ENCODE results near the gene CLDN18.

Gene CLDN18

DNA sequence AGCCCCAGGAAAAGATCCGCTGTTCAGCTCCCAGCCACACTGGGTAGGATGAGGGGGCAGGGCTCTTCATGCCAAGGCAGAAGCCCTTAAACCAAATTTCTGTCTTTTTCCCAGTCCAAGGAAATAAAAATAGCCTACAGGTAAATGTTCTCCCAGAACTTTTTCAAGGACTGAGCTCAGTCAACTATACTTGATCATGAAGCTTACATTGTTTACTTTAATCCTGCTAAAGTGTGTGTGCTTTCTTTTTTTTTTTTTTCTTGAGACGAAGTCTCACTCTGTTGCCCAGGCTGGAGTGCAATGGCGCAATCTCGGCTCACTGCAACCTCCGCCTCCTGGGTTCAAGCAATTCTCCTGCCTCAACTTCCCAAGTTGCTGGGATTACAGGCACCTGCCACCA lies 17.9 kb downstream of the CLDN18 start:
- DNase-seq (ENCODE audit: low spot score): no peak

DNA sequence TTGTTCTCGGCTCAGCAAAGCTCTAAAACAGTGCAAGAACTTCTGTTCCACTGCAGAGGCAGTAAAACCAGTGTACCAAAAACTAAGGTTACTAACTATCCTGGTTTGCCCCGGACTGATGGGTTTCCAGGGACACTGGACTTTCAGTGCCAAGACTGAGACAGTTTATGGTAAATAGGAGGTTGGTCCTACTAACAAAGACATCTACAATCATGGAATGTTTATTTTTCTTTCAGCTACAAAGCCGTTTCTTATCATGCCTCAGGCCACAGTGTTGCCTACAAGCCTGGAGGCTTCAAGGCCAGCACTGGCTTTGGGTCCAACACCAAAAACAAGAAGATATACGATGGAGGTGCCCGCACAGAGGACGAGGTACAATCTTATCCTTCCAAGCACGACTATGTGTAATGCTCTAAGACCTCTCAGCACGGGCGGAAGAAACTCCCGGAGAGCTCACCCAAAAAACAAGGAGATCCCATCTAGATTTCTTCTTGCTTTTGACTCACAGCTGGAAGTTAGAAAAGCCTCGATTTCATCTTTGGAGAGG lies 20.8 kb downstream of the CLDN18 start:
- no peak for DNase-seq (ENCODE audit: low spot score)

DNA sequence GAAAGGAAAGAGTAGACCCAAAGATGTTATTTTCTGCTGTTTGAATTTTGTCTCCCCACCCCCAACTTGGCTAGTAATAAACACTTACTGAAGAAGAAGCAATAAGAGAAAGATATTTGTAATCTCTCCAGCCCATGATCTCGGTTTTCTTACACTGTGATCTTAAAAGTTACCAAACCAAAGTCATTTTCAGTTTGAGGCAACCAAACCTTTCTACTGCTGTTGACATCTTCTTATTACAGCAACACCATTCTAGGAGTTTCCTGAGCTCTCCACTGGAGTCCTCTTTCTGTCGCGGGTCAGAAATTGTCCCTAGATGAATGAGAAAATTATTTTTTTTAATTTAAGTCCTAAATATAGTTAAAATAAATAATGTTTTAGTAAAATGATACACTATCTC lies 21.6 kb downstream of the CLDN18 start:
- DNase-seq (ENCODE audit: low spot score): no peak

DNA sequence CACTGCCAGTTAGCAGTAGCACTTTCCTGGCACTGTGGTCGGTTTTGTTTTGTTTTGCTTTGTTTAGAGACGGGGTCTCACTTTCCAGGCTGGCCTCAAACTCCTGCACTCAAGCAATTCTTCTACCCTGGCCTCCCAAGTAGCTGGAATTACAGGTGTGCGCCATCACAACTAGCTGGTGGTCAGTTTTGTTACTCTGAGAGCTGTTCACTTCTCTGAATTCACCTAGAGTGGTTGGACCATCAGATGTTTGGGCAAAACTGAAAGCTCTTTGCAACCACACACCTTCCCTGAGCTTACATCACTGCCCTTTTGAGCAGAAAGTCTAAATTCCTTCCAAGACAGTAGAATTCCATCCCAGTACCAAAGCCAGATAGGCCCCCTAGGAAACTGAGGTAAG lies 22.6 kb downstream of the CLDN18 start:
- DNase-seq (ENCODE audit: low spot score): no peak

DNA sequence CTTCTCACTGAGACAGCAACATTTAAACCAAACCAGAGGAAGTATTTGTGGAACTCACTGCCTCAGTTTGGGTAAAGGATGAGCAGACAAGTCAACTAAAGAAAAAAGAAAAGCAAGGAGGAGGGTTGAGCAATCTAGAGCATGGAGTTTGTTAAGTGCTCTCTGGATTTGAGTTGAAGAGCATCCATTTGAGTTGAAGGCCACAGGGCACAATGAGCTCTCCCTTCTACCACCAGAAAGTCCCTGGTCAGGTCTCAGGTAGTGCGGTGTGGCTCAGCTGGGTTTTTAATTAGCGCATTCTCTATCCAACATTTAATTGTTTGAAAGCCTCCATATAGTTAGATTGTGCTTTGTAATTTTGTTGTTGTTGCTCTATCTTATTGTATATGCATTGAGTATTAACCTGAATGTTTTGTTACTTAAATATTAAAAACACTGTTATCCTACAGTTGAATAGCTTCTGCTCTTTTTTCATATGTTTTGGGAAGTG lies 23.3 kb downstream of the CLDN18 start:
- no peak for DNase-seq (ENCODE audit: low spot score)

DNA sequence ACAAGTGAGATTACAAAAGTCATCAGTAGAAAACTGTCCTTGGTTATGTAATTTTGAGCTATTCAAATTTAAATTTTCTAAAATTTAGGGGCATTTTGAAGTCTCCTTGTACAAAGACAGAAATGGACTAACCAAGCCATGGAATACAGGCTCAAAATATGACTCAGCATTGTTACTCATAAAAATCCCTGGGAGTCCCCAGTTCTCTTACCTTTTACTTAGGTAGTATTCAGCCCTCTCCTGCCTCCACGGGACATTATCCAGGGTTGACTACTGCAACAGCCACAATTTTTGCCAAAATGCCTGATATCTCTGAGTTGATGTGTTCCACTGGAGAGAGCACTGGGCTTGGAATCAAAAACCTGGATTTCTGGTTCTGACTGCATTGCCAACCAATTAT lies 25.0 kb downstream of the CLDN18 start:
- no peak for DNase-seq (ENCODE audit: low spot score)

DNA sequence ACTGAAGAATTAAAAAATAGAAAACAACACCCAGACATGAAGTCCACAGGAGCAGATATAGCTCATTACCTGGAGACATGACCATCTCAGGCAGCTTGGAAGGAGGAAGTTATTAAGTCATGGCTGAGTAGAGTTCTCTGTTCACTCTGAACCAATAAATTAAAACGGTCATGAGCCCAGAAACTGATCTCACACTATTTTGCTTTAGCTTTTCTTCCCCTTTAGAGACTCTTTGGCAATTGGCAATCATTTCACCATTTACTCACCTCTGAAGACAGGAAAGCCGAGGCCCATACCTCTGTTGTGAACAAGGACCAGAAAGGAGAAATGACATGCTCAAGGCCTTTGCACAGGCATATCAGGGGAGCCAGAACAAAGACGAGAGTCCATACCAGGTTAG lies 26.6 kb downstream of the CLDN18 start:
- no peak for DNase-seq (ENCODE audit: low spot score)

DNA sequence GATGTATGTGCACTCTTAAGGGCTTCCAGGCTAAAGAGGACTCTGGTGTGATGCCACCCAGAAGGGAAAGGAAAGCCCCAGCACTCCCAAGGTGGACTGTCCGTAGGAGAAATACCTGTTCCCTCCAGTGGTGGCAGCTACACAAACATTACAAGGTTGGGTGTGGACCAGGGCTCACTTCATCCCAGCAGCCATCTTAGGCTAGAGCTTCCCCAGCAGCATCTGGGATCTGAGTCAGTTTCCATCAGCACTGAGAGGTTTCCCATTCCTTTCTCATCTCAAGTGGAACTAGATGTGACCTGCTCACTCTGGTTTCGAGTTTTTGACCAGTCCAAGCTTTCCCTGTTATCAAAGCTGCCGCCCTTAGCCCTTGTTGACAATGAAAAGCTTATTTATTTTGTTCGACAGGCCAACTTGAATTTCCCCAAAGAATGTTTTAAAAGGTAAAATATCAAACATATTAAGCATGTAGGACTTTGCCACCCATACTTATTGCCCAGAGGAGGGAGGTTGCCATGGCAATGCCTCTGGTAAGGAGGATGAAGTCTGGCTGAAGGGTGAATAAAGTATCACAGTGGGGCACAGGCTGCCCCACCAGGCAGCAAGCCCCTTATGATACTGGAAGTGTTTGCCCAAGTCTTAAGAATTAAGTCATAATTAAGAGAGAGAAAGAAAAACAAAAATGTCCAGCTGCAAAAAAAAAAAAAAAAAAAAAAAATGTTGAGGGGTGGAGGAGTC lies 28.9 kb downstream of the CLDN18 start:
- DNase-seq (ENCODE audit: low spot score): no peak

DNA sequence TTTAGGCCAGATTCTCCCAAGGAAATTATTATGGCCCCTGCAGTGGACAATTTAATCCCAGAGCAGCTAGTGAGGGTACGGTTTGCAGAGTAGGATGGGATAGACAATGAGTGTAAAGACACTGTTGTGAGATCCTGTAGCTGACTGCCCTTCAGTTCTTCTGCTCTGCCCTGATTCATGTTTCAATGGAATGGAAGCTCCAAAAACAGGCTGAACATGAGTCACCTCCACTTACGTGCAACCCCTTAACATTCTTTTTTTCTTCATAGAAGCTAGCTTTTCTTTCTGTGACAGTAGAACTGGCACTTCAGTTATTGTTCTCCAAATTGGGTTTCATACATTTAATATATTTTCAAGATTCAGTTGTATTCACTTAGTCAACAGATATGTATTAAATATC lies 32.1 kb downstream of the CLDN18 start:
- no peak for DNase-seq (ENCODE audit: low spot score)

DNA sequence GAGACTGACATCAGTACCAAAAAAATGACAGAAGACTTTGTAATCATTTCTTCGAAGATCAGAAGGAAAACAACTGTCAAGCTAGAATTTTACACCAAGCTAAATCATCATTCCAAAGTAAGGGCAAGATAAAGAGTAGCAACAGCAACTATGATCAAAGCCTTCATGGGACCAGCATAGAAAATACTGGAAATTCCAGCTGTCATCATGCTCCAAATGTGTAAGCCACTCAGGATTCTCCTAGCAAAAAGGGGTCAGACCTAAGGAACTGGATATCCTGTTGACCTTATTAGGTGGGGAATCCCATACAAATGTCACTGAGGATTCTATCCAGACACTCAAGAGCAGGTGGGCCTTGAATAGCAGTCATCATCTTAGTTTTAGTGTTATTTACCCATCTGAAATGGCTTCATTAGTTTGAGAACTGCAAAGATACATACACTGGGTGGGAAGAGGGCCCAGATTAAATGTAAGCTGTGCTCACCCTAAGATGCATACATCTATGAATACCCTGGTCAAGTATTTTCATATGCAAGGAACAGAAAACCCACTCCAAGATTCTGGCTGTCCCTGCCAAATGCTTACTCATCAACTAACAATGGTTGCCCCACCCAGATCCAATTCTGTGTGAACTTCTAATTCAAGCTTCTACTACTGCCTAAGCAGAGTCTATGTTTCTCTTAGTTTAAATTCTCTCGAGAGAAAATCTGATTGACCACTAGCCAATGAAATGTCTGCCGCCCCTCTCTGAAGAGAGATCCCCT lies 33.5 kb downstream of the CLDN18 start:
- DNase-seq (ENCODE audit: low spot score): no peak

DNA sequence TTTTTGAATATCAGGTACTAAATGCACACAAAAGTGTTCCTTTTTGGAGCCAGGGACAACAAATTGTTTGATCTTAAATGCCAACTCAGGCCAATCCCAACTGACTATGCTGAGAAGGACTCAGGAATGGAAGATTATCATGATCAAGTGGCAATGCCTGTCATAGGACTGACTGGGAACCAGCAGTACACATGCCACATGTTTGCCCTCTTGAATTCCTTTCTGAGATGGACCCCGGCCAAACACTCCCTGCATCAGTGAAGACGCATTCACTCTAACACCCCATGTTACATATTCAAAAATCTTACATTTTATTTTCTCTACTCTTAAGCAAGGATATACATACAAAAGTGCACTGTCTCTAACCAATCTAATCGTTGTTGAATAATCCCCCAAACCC lies 36.1 kb downstream of the CLDN18 start:
- DNase-seq (ENCODE audit: low spot score): no peak

DNA sequence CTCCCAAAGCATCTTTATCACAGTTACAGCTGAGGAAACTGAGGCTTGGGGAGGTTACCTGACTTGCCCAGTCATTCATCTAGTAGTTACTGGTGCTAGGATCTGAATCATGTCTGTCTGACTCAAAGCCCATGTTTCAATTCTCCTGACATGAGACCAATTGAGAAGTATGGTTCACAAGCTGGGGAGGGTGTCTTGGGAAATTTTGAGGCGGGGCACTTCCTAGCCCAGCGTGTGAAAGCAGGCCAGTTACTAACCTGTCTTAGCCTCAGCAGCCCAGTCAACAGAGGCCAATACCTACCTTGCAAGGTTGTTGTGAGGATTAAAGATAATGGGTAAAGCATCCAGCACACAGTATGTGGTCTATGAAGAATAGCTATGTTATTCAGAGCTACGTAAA lies 37.0 kb downstream of the CLDN18 start:
- no peak for DNase-seq (ENCODE audit: low spot score)

DNA sequence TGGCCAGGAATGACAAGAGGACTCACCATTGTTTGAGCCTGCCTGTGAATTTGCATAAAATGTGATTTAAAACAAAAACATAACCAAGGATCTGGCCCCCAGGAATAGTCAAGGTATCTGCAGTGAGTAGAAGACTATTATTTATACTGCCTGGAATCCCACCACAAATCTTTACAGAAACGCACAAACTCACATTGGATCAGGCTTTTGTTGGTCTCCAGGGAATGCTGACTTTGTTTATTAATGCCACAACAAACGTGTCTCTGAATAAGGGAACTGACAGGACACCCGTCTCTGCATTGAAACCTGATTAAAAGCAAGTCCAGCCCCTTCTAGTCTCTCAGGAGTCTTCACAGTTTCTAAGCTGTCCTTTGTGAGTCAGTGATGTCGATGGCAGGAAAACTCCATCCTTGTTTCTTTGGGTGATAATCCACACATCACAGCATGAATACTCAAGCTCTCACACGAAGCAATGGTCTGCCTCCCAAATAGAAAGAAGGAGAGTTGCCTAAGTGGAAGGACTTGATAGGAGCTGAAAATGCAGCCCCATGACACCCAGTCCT lies 37.7 kb downstream of the CLDN18 start:
- DNase-seq (ENCODE audit: low spot score): no peak

DNA sequence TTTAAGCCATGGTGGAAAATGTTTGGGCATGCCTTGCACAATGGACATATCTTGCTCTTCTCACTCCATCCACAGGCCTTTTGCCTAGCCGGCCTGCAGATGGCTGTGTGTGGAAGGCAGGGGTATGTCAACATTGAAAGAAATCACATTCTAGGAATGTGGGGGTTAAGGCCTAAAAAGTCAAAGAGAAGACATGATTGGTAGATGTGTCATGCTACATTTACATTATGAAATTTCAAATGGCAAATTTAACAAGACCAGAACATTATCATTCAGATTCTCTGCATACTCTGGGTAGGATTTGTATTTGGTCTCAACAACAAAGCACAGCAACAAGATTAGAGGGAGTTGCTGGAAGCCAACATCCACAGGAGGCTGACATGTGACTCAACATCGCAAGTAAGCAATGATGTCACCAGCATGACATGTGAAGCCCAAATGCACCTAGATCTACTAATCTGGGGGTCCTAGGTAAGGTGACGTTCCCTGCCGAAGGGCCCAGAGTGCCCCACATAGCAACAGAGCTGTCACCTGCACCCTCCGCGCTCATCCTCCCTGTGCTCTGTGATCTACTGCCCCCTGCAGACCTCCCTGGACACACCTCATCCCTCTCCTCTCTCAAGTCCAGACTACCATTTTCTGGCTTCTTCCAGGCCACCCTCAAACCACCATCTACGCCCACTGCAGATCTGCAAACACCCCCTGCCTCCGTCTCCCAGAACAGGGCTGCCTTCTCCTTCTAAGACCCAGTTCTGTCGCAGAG lies 39.4 kb downstream of the CLDN18 start:
- no peak for DNase-seq (ENCODE audit: low spot score)

DNA sequence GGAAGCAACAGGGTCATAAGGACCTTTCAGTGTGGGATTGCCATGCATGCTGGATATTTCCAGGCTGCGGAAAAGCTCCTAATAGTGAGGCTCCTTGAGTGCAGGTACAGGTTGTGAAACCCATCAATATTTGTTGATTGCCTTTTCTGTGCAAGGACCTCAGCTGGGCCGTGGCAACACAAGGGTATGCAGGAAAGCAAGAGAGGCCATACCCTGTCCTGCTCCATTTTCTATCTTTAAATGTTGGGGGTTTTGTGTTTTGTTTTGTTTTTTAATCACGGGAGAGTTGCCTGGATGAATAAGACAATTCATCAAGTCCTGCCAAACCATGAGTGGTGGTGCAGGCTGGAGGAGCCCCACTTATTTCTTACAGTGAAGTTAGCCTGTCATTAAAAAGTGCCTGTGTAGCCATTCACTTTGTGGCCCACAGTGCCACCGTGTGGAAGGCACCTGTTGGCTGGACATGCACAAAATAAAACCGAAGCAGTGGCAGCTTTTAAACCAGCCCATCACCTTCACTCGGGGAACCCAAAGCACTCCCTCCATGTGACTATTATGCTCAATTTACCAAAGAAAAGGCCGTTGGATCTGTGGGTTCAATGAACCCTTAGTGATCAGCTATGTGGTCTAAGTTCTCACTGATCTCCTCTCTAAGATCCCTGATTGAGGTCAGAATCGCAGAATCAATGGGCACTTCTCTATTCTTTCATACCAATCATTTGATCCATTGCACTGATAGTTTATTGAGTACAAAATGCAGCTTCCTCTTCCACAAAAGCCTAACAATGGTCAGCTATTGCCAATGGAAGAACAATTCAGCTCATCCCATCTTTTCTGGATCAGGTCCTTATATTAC lies 42.2 kb downstream of the CLDN18 start:
- no peak for DNase-seq (ENCODE audit: low spot score)

DNA sequence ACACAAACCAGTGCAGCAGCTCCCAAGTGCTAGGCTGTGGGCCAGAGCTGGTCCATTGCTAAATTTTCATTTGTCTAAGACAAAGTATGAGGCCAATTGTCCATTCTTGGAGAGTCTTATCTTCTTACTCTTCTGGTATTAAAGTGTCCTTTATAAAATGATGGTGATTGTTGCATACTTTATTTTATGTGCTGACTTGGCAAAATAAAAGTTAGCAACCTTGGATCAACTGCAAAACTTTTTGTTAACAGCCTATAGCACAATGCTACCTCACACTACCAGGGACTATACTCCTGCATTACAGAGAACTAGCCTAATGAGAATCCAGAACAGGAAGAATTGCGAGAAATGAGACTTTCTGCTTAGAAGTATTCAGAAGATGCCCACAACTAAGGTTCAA lies 44.1 kb downstream of the CLDN18 start:
- no peak for DNase-seq (ENCODE audit: low spot score)

DNA sequence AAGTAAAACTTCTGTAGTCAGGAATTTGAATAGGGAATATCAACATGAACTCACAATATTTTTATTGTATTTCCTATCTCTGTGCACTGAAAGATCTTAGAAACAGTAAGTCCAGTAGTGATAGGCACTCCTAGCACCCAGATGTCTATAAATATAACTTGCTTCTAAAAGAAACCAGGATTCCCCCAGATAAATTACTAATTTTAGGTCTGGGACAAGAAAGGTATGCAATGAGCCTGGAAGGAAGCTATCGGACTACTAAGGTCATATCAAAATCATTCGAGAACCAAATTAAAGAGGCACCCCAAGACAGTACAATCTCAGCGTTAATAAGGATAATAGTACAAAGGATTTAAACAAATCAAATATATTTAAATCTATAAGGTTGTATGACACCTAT lies 47.4 kb downstream of the CLDN18 start:
- DNase-seq (ENCODE audit: low spot score): no peak

DNA sequence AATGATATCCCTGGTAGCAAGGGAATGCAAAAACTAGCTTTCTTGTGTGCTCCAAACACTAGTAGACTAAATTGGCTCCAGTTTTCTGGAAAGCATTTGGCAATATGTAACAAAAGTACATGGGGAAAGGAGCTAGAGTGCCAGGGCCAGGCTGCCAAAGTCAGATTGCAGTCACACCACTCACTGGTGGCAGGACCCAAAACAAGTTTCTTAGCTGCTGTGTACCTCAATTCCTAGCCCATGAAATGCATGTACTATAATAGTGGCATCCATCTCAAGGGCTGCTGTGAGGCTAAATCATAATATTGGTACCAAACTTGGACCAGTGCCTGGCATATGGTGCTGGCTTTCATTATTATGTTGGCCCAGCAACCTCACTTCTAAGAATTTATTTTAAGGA lies 49.3 kb downstream of the CLDN18 start:
- no peak for DNase-seq (ENCODE audit: low spot score)

DNA sequence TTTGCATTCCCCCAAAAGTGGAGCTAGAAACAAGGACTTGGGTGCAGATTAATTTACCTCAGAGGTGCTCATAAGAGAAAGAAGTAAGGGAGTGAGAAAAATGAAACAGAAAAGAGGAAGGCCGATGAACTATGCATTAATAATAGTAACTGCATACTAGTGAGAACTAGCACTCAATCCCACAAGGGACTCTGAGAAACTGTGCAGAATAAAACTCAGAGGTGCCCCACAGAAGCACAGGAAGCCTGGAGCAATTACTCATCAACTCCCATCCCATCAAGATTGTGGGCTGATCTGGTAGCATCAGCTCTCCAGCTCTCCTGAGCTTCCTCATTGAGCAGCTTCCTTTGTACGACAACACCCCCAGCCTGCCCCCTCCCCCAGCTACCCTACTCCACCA lies 50.8 kb downstream of the CLDN18 start:
- no peak for DNase-seq (ENCODE audit: low spot score)

DNA sequence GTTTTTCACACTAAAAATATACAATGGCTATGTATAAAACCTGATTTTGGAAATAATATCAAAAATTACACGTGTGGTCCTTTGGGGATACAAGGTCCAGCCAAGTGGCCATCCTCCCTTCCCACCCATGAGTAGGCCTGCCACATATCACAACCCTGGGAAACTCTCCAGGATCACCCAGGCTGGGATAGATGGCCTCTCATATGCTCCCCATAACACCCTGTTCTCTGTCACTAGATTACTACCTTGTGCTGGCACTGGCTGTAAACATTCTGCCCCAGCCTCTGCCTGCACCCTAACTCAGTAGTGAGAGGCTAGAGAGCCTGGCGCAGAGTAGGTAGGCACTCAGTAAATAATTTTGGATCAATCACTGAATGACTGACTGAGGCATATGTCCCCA lies 52.1 kb downstream of the CLDN18 start:
- DNase-seq (ENCODE audit: low spot score): no peak

DNA sequence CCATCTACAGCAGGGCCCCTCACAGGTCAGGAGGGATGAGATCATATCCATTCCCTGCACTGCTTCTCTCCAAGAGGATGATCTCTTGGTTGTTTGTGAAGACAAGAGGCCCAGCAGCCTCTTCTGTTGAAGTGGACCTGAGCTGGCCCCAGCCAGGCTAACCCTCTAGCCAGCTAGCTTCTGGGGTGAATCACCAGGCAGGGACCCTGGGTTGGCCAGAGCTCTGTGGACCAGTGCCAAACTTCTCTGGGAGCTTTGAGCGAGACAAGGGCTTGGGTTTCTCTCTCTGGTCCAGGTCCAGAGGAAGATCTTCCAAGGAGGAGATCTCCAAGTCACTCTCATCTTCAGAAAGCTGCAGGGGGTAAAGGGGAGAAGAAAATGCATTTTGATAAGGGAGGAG lies 52.7 kb downstream of the CLDN18 start:
- no peak for DNase-seq (ENCODE audit: low spot score)
